ENCODE measurements around the gene RALGPS2.

GRCh38 chr1:178733972-178734371 is 8.9 kb downstream of the RALGPS2 start:
- no peak for TF ChIP-seq MYNN (tag by site-specific recombination; IDR thresholded peaks at IDR 0.05; ENCODE audit: borderline replicate concordance)
- TF ChIP-seq CTCF (tag by site-specific recombination; IDR thresholded peaks at IDR 0.05) = no peak
- no peak for TF ChIP-seq PRDM4 (tag by site-specific recombination; IDR thresholded peaks at IDR 0.05)

Measured in HEK293 (cell line).